ENCODE measurements around the gene CCSER2.

CCSER2 gene

GRCh38 chr10:84358743-84359142, 30.4 kb downstream of the CCSER2 start:
- Histone ChIP-seq H3K27ac (ENCODE audit: low read depth, low read length) (no peak overlapping the region), H3K9me3 (ENCODE audit: control insufficient read depth in 1 of 2, low read length in 2 of 2) (no peaks in the 10 kb centered on the region), H3K4me1 (ENCODE audit: control insufficient read depth in 1 of 2, insufficient read depth in 2 of 2, low read length in 2 of 2) (peaks cover 9 to 19% of the 10 kb centered on the region in 2 donors), H3K27me3 (ENCODE audit: control insufficient read depth in 1 of 2, insufficient read depth in 2 of 2, low read length in 2 of 2) (no peaks in the 10 kb centered on the region), H3K9ac (ENCODE audit: low read depth in 1 of 2, low read length in 2 of 2) (no peak overlapping the region), H3K4me3 (ENCODE audit: low read depth in 1 of 2, low read length in 2 of 2) (no peak overlapping the region), H3K36me3 (ENCODE audit: control insufficient read depth in 1 of 2, insufficient read depth in 2 of 2, low read length in 2 of 2) (no peaks in the 10 kb centered on the region)

GRCh38 chr10:84360637-84361365, 32.4 kb downstream of the CCSER2 start:
- Histone ChIP-seq H3K9me3 (ENCODE audit: control insufficient read depth in 1 of 2, low read length in 2 of 2) (no peaks in the 10 kb centered on the region), H3K27ac (ENCODE audit: low read depth, low read length) (no peak overlapping the region), H3K27me3 (ENCODE audit: control insufficient read depth in 1 of 2, insufficient read depth in 2 of 2, low read length in 2 of 2) (no peaks in the 10 kb centered on the region), H3K36me3 (ENCODE audit: control insufficient read depth in 1 of 2, insufficient read depth in 2 of 2, low read length in 2 of 2) (no peaks in the 10 kb centered on the region), H3K4me1 (ENCODE audit: control insufficient read depth in 1 of 2, insufficient read depth in 2 of 2, low read length in 2 of 2) (peaks cover 9 to 25% of the 10 kb centered on the region in 2 donors), H3K4me3 (ENCODE audit: low read depth in 1 of 2, low read length in 2 of 2) (peak overlapping the region; percentile 56 to 58), H3K9ac (ENCODE audit: low read depth in 1 of 2, low read length in 2 of 2) (peak overlapping the region; percentile 10 to 28)

GRCh38 chr10:84365335-84365881, 37.0 kb downstream of the CCSER2 start:
- Histone ChIP-seq H3K4me1 (ENCODE audit: control insufficient read depth in 1 of 2, insufficient read depth in 2 of 2, low read length in 2 of 2) (peaks cover 9 to 24% of the 10 kb centered on the region in 2 donors), H3K27me3 (ENCODE audit: control insufficient read depth in 1 of 2, insufficient read depth in 2 of 2, low read length in 2 of 2) (no peaks in the 10 kb centered on the region), H3K4me3 (ENCODE audit: low read depth in 1 of 2, low read length in 2 of 2) (no peak overlapping the region), H3K9ac (ENCODE audit: low read depth in 1 of 2, low read length in 2 of 2) (no peak overlapping the region), H3K36me3 (ENCODE audit: control insufficient read depth in 1 of 2, insufficient read depth in 2 of 2, low read length in 2 of 2) (no peaks in the 10 kb centered on the region), H3K9me3 (ENCODE audit: control insufficient read depth in 1 of 2, low read length in 2 of 2) (no peaks in the 10 kb centered on the region), H3K27ac (ENCODE audit: low read depth, low read length) (no peak overlapping the region)

DNA sequence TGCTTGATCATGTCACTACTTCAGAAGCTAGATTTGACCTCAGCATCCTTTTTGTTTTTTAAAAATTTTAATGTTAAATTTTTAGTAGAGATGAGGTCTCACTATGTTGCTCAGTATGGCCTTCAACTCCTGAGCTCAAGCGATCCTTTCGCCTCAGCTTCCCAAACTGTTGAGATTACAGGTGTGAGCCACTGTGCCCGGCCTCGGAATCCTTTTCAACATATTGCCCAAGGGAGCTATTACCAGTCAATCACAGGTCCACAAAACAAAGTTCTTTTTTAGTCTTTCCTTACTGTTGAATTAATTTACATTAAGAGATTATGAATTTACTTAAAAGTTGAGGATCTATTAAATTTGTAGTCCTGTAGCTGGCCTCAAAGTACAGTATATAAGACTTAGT, 37.7 kb downstream of the CCSER2 start:
- Histone ChIP-seq H3K4me3 (ENCODE audit: low read depth in 1 of 2, low read length in 2 of 2) (no peak overlapping the region), H3K9ac (ENCODE audit: low read depth in 1 of 2, low read length in 2 of 2) (no peak overlapping the region), H3K9me3 (ENCODE audit: control insufficient read depth in 1 of 2, low read length in 2 of 2) (no peaks in the 10 kb centered on the region), H3K4me1 (ENCODE audit: control insufficient read depth in 1 of 2, insufficient read depth in 2 of 2, low read length in 2 of 2) (peaks cover 5 to 20% of the 10 kb centered on the region in 2 donors), H3K27ac (ENCODE audit: low read depth, low read length) (no peak overlapping the region), H3K27me3 (ENCODE audit: control insufficient read depth in 1 of 2, insufficient read depth in 2 of 2, low read length in 2 of 2) (no peaks in the 10 kb centered on the region), H3K36me3 (ENCODE audit: control insufficient read depth in 1 of 2, insufficient read depth in 2 of 2, low read length in 2 of 2) (no peaks in the 10 kb centered on the region)

GRCh38 chr10:84367256-84367655, 38.9 kb downstream of the CCSER2 start:
- Histone ChIP-seq H3K4me3 (ENCODE audit: low read depth in 1 of 2, low read length in 2 of 2) (no peak overlapping the region), H3K9ac (ENCODE audit: low read depth in 1 of 2, low read length in 2 of 2) (no peak overlapping the region), H3K27me3 (ENCODE audit: control insufficient read depth in 1 of 2, insufficient read depth in 2 of 2, low read length in 2 of 2) (no peaks in the 10 kb centered on the region), H3K36me3 (ENCODE audit: control insufficient read depth in 1 of 2, insufficient read depth in 2 of 2, low read length in 2 of 2) (peaks cover 9 to 11% of the 10 kb centered on the region in 2 donors), H3K9me3 (ENCODE audit: control insufficient read depth in 1 of 2, low read length in 2 of 2) (no peaks in the 10 kb centered on the region), H3K27ac (ENCODE audit: low read depth, low read length) (no peak overlapping the region), H3K4me1 (ENCODE audit: control insufficient read depth in 1 of 2, insufficient read depth in 2 of 2, low read length in 2 of 2) (peaks cover 0 to 11% of the 10 kb centered on the region in 2 donors)

- Histone ChIP-seq H3K27me3 (ENCODE audit: control insufficient read depth in 1 of 2, insufficient read depth in 2 of 2, low read length in 2 of 2) (no peaks in the 10 kb centered on the region), H3K4me1 (ENCODE audit: control insufficient read depth in 1 of 2, insufficient read depth in 2 of 2, low read length in 2 of 2) (peaks cover 0 to 9% of the 10 kb centered on the region in 2 donors), H3K9ac (ENCODE audit: low read depth in 1 of 2, low read length in 2 of 2) (no peak overlapping the region), H3K36me3 (ENCODE audit: control insufficient read depth in 1 of 2, insufficient read depth in 2 of 2, low read length in 2 of 2) (peaks cover 11 to 12% of the 10 kb centered on the region in 2 donors), H3K9me3 (ENCODE audit: control insufficient read depth in 1 of 2, low read length in 2 of 2) (no peaks in the 10 kb centered on the region), H3K4me3 (ENCODE audit: low read depth in 1 of 2, low read length in 2 of 2) (no peak overlapping the region), H3K27ac (ENCODE audit: low read depth, low read length) (no peak overlapping the region)
These were observed 40.4 kb downstream of the CCSER2 start for GRCh38 chr10:84368828-84369227.

- no peak overlapping the region for H3K9ac ChIP-seq (ENCODE audit: low read depth in 1 of 2, low read length in 2 of 2)
- peaks cover 15 to 21% of the 10 kb centered on the region in 2 donors for H3K36me3 ChIP-seq (ENCODE audit: control insufficient read depth in 1 of 2, insufficient read depth in 2 of 2, low read length in 2 of 2)
- no peak overlapping the region for H3K4me3 ChIP-seq (ENCODE audit: low read depth in 1 of 2, low read length in 2 of 2)
- H3K27ac ChIP-seq (ENCODE audit: low read depth, low read length): no peak overlapping the region
- no peaks in the 10 kb centered on the region for H3K9me3 ChIP-seq (ENCODE audit: control insufficient read depth in 1 of 2, low read length in 2 of 2)
- H3K4me1 ChIP-seq (ENCODE audit: control insufficient read depth in 1 of 2, insufficient read depth in 2 of 2, low read length in 2 of 2): peaks cover 0 to 9% of the 10 kb centered on the region in 2 donors
- H3K27me3 ChIP-seq (ENCODE audit: control insufficient read depth in 1 of 2, insufficient read depth in 2 of 2, low read length in 2 of 2): no peaks in the 10 kb centered on the region
These were observed 41.9 kb downstream of the CCSER2 start for GRCh38 chr10:84370283-84370682.

- H3K27me3 ChIP-seq (ENCODE audit: control insufficient read depth in 1 of 2, insufficient read depth in 2 of 2, low read length in 2 of 2): no peaks in the 10 kb centered on the region
- H3K9me3 ChIP-seq (ENCODE audit: control insufficient read depth in 1 of 2, low read length in 2 of 2): no peaks in the 10 kb centered on the region
- no peak overlapping the region for H3K4me3 ChIP-seq (ENCODE audit: low read depth in 1 of 2, low read length in 2 of 2)
- no peak overlapping the region for H3K9ac ChIP-seq (ENCODE audit: low read depth in 1 of 2, low read length in 2 of 2)
- no peaks in the 10 kb centered on the region for H3K4me1 ChIP-seq (ENCODE audit: control insufficient read depth in 1 of 2, insufficient read depth in 2 of 2, low read length in 2 of 2)
- no peak overlapping the region for H3K27ac ChIP-seq (ENCODE audit: low read depth, low read length)
- peaks cover 15 to 21% of the 10 kb centered on the region in 2 donors for H3K36me3 ChIP-seq (ENCODE audit: control insufficient read depth in 1 of 2, insufficient read depth in 2 of 2, low read length in 2 of 2)
These were observed 43.6 kb downstream of the CCSER2 start for GRCh38 chr10:84371944-84372343.

- no peaks in the 10 kb centered on the region for H3K9me3 ChIP-seq (ENCODE audit: control insufficient read depth in 1 of 2, low read length in 2 of 2)
- H3K36me3 ChIP-seq (ENCODE audit: control insufficient read depth in 1 of 2, insufficient read depth in 2 of 2, low read length in 2 of 2): peaks cover 15 to 21% of the 10 kb centered on the region in 2 donors
- no peak overlapping the region for H3K4me3 ChIP-seq (ENCODE audit: low read depth in 1 of 2, low read length in 2 of 2)
These were observed 44.6 kb downstream of the CCSER2 start for GRCh38 chr10:84373000-84373399.

DNA sequence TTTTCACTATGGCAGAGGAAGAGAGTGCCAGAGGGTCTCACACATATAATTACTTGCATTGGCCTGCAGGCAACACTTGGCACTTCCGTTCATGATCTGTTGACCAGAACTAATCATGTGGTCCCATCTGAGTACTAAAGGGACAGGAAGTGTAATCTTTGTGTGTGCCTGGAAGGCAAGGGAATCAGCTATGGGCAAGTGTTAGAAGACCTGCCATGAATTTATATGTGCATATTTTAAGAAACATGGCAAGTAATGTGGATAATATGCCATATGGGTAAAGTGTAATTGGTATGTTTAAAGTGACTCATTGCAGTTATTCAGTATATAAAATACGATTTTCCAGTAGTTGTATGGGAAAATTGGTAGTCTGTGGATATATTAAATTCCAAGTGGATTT, 46.1 kb downstream of the CCSER2 start:
- Histone ChIP-seq H3K9me3 (ENCODE audit: control insufficient read depth in 1 of 2, low read length in 2 of 2) (no peaks in the 10 kb centered on the region), H3K4me1 (ENCODE audit: control insufficient read depth in 1 of 2, insufficient read depth in 2 of 2, low read length in 2 of 2) (no peaks in the 10 kb centered on the region), H3K4me3 (ENCODE audit: low read depth in 1 of 2, low read length in 2 of 2) (no peak overlapping the region), H3K27ac (ENCODE audit: low read depth, low read length) (no peak overlapping the region), H3K9ac (ENCODE audit: low read depth in 1 of 2, low read length in 2 of 2) (no peak overlapping the region), H3K27me3 (ENCODE audit: control insufficient read depth in 1 of 2, insufficient read depth in 2 of 2, low read length in 2 of 2) (no peaks in the 10 kb centered on the region), H3K36me3 (ENCODE audit: control insufficient read depth in 1 of 2, insufficient read depth in 2 of 2, low read length in 2 of 2) (peaks cover 15 to 21% of the 10 kb centered on the region in 2 donors)

More at GRCh38 chr10:84373000-84373399, 44.6 kb downstream of the CCSER2 start:
- no peaks in the 10 kb centered on the region for H3K27me3 ChIP-seq (ENCODE audit: control insufficient read depth in 1 of 2, insufficient read depth in 2 of 2, low read length in 2 of 2)
- no peak overlapping the region for H3K9ac ChIP-seq (ENCODE audit: low read depth in 1 of 2, low read length in 2 of 2)
- no peaks in the 10 kb centered on the region for H3K4me1 ChIP-seq (ENCODE audit: control insufficient read depth in 1 of 2, insufficient read depth in 2 of 2, low read length in 2 of 2)
- H3K27ac ChIP-seq (ENCODE audit: low read depth, low read length): no peak overlapping the region
